Measurements from ENCODE around the gene OVOL1. TPM values are rescaled to one million over a fixed set of nuclear protein-coding genes. Genes with fewer than 3 reads are reported as not detected.

Gene OVOL1
- total RNA-seq (0.15 and 0.17 TPM in 2 replicates), polyA plus RNA-seq (0.09 and 0.66 TPM in 2 replicates), polyA minus RNA-seq (0.43 TPM in 2 replicates)
- 0.07 TPM for total RNA-seq (2013)

GRCh38 chr11:65786786-65787636 is at the start of gene OVOL1:
Gene OVOL1, plus strand, starts transcription at chr11:65787063. Its CDS starts 311 bp downstream, at chr11:65787374.
- intact Hi-C loops (cut with micrococcal nuclease) = no loop called here
- peaks cover 0 to 19% (median 0%) of the 10 kb centered on the region in 3 donors for H3K9me3 ChIP-seq (ENCODE audit: control extremely low read depth in 1 of 3, control insufficient read depth in 2 of 3, insufficient read depth in 1 of 3, low read length in 2 of 3)
- peak; percentile 60 for DNase-seq
- H3K4me3 ChIP-seq (ENCODE audit: control extremely low read depth in 1 of 5, extremely low read depth in 1 of 5, insufficient read depth in 1 of 5, low read depth in 2 of 5, low read length in 4 of 5) = peak within 1 kb of the TSS in 4 of 5 experiments; percentile 31 to 60 (median 44)
- 2% methylated on average over 99 of the region's 112 CpGs for WGBS (ENCODE audit: insufficient coverage)
- Mint-ChIP-seq H3K27me3 (peaks cover 6% of the 10 kb centered on the region), H3K4me3 (peak within 1 kb of the TSS; percentile 90), H3K27ac (peak within 1 kb of the TSS; percentile 86), H3K4me1 (peaks cover 45% of the 10 kb centered on the region), H3K9me3 (ENCODE audit: insufficient read depth) (no peaks in the 10 kb centered on the region)
- peaks cover 0 to 58% (median 26%) of the 10 kb centered on the region in 4 experiments for H3K27me3 ChIP-seq (replicated peaks in 1 of 4; ENCODE audit: control extremely low read depth in 1 of 4, control insufficient read depth in 3 of 4, insufficient read depth in 4 of 4, low read length in 3 of 4)
- ChIA-PET CTCF (interaction anchor here (7.2 kb wide), 1 partner anchor 30 kb away, joined by 48 read pairs; no protein-coding TSS in a partner anchor), POLR2A (no interaction called here)
- TF ChIP-seq CTCF (IDR thresholded peaks at IDR 0.05) = no peak
- TF ChIP-seq EZH2 (IDR thresholded peaks at IDR 0.05; ENCODE audit: borderline replicate concordance, insufficient read depth, low read depth, low read length, poor library complexity, severe bottlenecking) = no peak
- H3K79me2 ChIP-seq (ENCODE audit: control insufficient read depth, insufficient read depth, low read length) = no peaks in the 10 kb centered on the region
- no peaks in the 10 kb centered on the region for H4K20me1 ChIP-seq (ENCODE audit: control insufficient read depth, insufficient read depth, low read length, poor library complexity, severe bottlenecking)
- peak within 1 kb of the TSS; percentile 70 for H2AFZ ChIP-seq (ENCODE audit: insufficient read depth, low read depth, low read length, poor library complexity, severe bottlenecking)
- no peak within 1 kb of the TSS for H3K27ac ChIP-seq (ENCODE audit: low read length in 2 of 2)
- H3K9ac ChIP-seq (ENCODE audit: low read length) = peak within 1 kb of the TSS; percentile 56
- H3K4me2 ChIP-seq (replicated peaks; ENCODE audit: low read depth, low read length, poor library complexity, severe bottlenecking) = peak within 1 kb of the TSS; percentile 84
- H3K36me3 ChIP-seq (replicated peaks in 1 of 2; ENCODE audit: control extremely low read depth in 1 of 2, control insufficient read depth in 1 of 2, extremely low read depth in 1 of 2, insufficient read depth in 2 of 2, low read length in 1 of 2) = no peaks in the 10 kb centered on the region
- peaks cover 26 to 39% of the 10 kb centered on the region in 2 donors for H3K4me1 ChIP-seq (ENCODE audit: control insufficient read depth in 2 of 2, insufficient read depth in 2 of 2, low read length in 2 of 2)
- ATAC-seq (ENCODE audit: low read depth) = peak; percentile 28

- intact Hi-C loops (cut with micrococcal nuclease) = no loop called here
- Mint-ChIP-seq H3K4me1 (no peaks in the 10 kb centered on the region), H3K9me3 (ENCODE audit: insufficient read depth) (peaks cover 2% of the 10 kb centered on the region), H3K4me3 (no peak overlapping the region), H3K27ac (no peak overlapping the region), H3K27me3 (peaks cover 43% of the 10 kb centered on the region)
- no peaks in the 10 kb centered on the region for H3K4me1 ChIP-seq (ENCODE audit: control insufficient read depth in 2 of 2, insufficient read depth in 2 of 2, low read length in 2 of 2)
- CTCF ChIA-PET = no interaction called here
- DNase-seq (no peak), ATAC-seq (ENCODE audit: low read depth) (no peak)
- H3K4me3 ChIP-seq (ENCODE audit: control extremely low read depth in 1 of 5, extremely low read depth in 1 of 5, insufficient read depth in 1 of 5, low read depth in 2 of 5, low read length in 4 of 5) = no peak overlapping the region
- TF ChIP-seq EZH2 (IDR thresholded peaks at IDR 0.05; ENCODE audit: borderline replicate concordance, insufficient read depth, low read depth, low read length, poor library complexity, severe bottlenecking) (no peak), CTCF (IDR thresholded peaks at IDR 0.05) (no peak)
- H2AFZ ChIP-seq (ENCODE audit: insufficient read depth, low read depth, low read length, poor library complexity, severe bottlenecking) = no peak overlapping the region
- H3K79me2 ChIP-seq (ENCODE audit: control insufficient read depth, insufficient read depth, low read length) = no peaks in the 10 kb centered on the region
- no CpG with 5 or more reads among the region's 2 CpGs for WGBS (ENCODE audit: insufficient coverage)
- H3K9ac ChIP-seq (ENCODE audit: low read length) = no peak overlapping the region
- no peaks in the 10 kb centered on the region for H3K36me3 ChIP-seq (replicated peaks in 1 of 2; ENCODE audit: control extremely low read depth in 1 of 2, control insufficient read depth in 1 of 2, extremely low read depth in 1 of 2, insufficient read depth in 2 of 2, low read length in 1 of 2)
- H3K27me3 ChIP-seq (replicated peaks in 1 of 4; ENCODE audit: control extremely low read depth in 1 of 4, control insufficient read depth in 3 of 4, insufficient read depth in 4 of 4, low read length in 3 of 4) = peaks cover 0 to 7% (median 5%) of the 10 kb centered on the region in 4 experiments
- no peaks in the 10 kb centered on the region for H4K20me1 ChIP-seq (ENCODE audit: control insufficient read depth, insufficient read depth, low read length, poor library complexity, severe bottlenecking)
- H3K9me3 ChIP-seq (ENCODE audit: control extremely low read depth in 1 of 3, control insufficient read depth in 2 of 3, insufficient read depth in 1 of 3, low read length in 2 of 3) = peaks cover 0 to 1% (median 0%) of the 10 kb centered on the region in 3 donors
- no peak overlapping the region for H3K27ac ChIP-seq (ENCODE audit: low read length in 2 of 2)
- POLR2A ChIA-PET = no interaction called here
- H3K4me2 ChIP-seq (replicated peaks; ENCODE audit: low read depth, low read length, poor library complexity, severe bottlenecking) = no peak overlapping the region
Observed at GRCh38 chr11:65739022-65739421, 47.8 kb upstream of the OVOL1 start.
